IPS DF 6.9 (cell line): ENCODE results near the gene FBXO33.

Experiments used
- DNase-seq: peaks from one replicate; pipeline ENCODE4 v3.0.0-alpha.2; 2013; ENCODE audit warnings: low read depth, low spot score
- H3K27ac ChIP-seq: one replicate; pipeline ENCODE4 v1.5.1; 2013; ENCODE audit warnings: low read length, control low read depth
- H3K27me3 ChIP-seq: 2 replicates; pipeline ENCODE4 v1.6.1; 2013; ENCODE audit warnings: mild to moderate bottlenecking, low read length; ENCODE audit not compliant: control insufficient read depth, insufficient read depth
- H3K36me3 ChIP-seq: 2 replicates; pipeline ENCODE4 v1.6.1; 2013; ENCODE audit warnings: low read length; ENCODE audit not compliant: control insufficient read depth, insufficient read depth
- H3K4me1 ChIP-seq: 2 replicates; pipeline ENCODE4 v1.6.1; 2013; ENCODE audit warnings: low read length; ENCODE audit not compliant: control insufficient read depth, insufficient read depth
- H3K4me3 ChIP-seq: 2 replicates; pipeline ENCODE4 v1.5.1; 2013; ENCODE audit warnings: mild to moderate bottlenecking, low read length
- H3K9me3 ChIP-seq: 2 replicates; pipeline ENCODE4 v1.6.1; 2013; ENCODE audit warnings: low read length, inconsistent platforms; ENCODE audit not compliant: control insufficient read depth, insufficient read depth
- WGBS: extraction: QIAGEN DNeasy Blood & Tissue Kit; methylation state at CpG from one replicate; pipeline ENCODE4 v1.1.7; 2013; ENCODE audit warnings: mixed read lengths, missing lambda C conversion rate; ENCODE audit not compliant: insufficient read length, insufficient coverage; 5-methylcytosine and 5-hydroxymethylcytosine counted together

Gene FBXO33

GRCh38 chr14:39447175-39447661 lies 15.0 kb upstream of the FBXO33 start:
- Histone ChIP-seq H3K4me3 (no peak overlapping the region), H3K36me3 (no peaks in the 10 kb centered on the region), H3K9me3 (no peaks in the 10 kb centered on the region), H3K27ac (no peak overlapping the region), H3K27me3 (no peaks in the 10 kb centered on the region), H3K4me1 (no peaks in the 10 kb centered on the region)
- DNase-seq = no peak
- no CpG with 5 or more reads among the region's 4 CpGs for WGBS

- H3K36me3 ChIP-seq = peaks cover 1% of the 10 kb centered on the region; the same call in 1 of the 2 replicates
- no CpG with 5 or more reads among the region's 1 CpG for WGBS
- H3K27ac ChIP-seq = no peak overlapping the region
- no peaks in the 10 kb centered on the region for H3K27me3 ChIP-seq
- no peaks in the 10 kb centered on the region for H3K4me1 ChIP-seq
- no peak for DNase-seq
- H3K9me3 ChIP-seq = peaks cover 1% of the 10 kb centered on the region; the same call in 1 of the 2 replicates
- H3K4me3 ChIP-seq = no peak overlapping the region
These were observed 14.0 kb upstream of the FBXO33 start for GRCh38 chr14:39446131-39446744.

- Histone ChIP-seq H3K9me3 (peaks cover 1% of the 10 kb centered on the region; the same call in 1 of the 2 replicates), H3K4me1 (no peaks in the 10 kb centered on the region), H3K36me3 (peaks cover 4% of the 10 kb centered on the region; the same call in 1 of the 2 replicates), H3K4me3 (no peak overlapping the region), H3K27me3 (no peaks in the 10 kb centered on the region), H3K27ac (no peak overlapping the region)
- DNase-seq = no peak
- WGBS = no CpG with 5 or more reads among the region's 14 CpGs
These were observed 10.1 kb upstream of the FBXO33 start for GRCh38 chr14:39442293-39442692.

GRCh38 chr14:39441805-39442204 lies 9.6 kb upstream of the FBXO33 start:
- Histone ChIP-seq H3K4me3 (no peak overlapping the region), H3K36me3 (peaks cover 4% of the 10 kb centered on the region; the same call in 1 of the 2 replicates), H3K4me1 (no peaks in the 10 kb centered on the region), H3K9me3 (peaks cover 1% of the 10 kb centered on the region; the same call in 1 of the 2 replicates), H3K27me3 (no peaks in the 10 kb centered on the region), H3K27ac (no peak overlapping the region)
- no peak for DNase-seq
- WGBS = no CpG with 5 or more reads among the region's 6 CpGs

- DNase-seq = no peak
- Histone ChIP-seq H3K36me3 (peaks cover 4% of the 10 kb centered on the region; the same call in 1 of the 2 replicates), H3K27me3 (no peaks in the 10 kb centered on the region), H3K9me3 (peaks cover 1% of the 10 kb centered on the region; the same call in 1 of the 2 replicates), H3K4me1 (no peaks in the 10 kb centered on the region), H3K4me3 (no peak overlapping the region), H3K27ac (no peak overlapping the region)
- no CpG with 5 or more reads among the region's 5 CpGs for WGBS
These were observed 8.7 kb upstream of the FBXO33 start for GRCh38 chr14:39440975-39441374.

- Histone ChIP-seq H3K27ac (no peak overlapping the region), H3K4me3 (no peak overlapping the region), H3K27me3 (no peaks in the 10 kb centered on the region), H3K4me1 (peaks cover 1% of the 10 kb centered on the region; the same call in 1 of the 2 replicates), H3K9me3 (no peaks in the 10 kb centered on the region), H3K36me3 (no peaks in the 10 kb centered on the region)
- no peak for DNase-seq
- no CpG with 5 or more reads among the region's 6 CpGs for WGBS
These were observed 3.0 kb upstream of the FBXO33 start for GRCh38 chr14:39435241-39435640.

- H3K9me3 ChIP-seq = no peaks in the 10 kb centered on the region
- peaks cover 1% of the 10 kb centered on the region; the same call in 1 of the 2 replicates for H3K4me1 ChIP-seq
- H3K27ac ChIP-seq = no peak overlapping the region
- H3K36me3 ChIP-seq = no peaks in the 10 kb centered on the region
- WGBS = no CpG with 5 or more reads among the region's 2 CpGs
- H3K4me3 ChIP-seq = no peak overlapping the region
- H3K27me3 ChIP-seq = no peaks in the 10 kb centered on the region
- no peak for DNase-seq
These were observed 2.2 kb upstream of the FBXO33 start for GRCh38 chr14:39434401-39434800.

GRCh38 chr14:39433452-39433813 lies 1.2 kb upstream of the FBXO33 start:
- Histone ChIP-seq H3K9me3 (no peaks in the 10 kb centered on the region), H3K36me3 (no peaks in the 10 kb centered on the region), H3K4me3 (peak overlapping the region; percentile 74; the same call in 1 of the 2 replicates), H3K27me3 (no peaks in the 10 kb centered on the region), H3K4me1 (peaks cover 1% of the 10 kb centered on the region; the same call in 1 of the 2 replicates), H3K27ac (no peak overlapping the region)
- no peak for DNase-seq
- no CpG with 5 or more reads among the region's 8 CpGs for WGBS

GRCh38 chr14:39432619-39433451 lies 602 bp upstream of the FBXO33 start:
- H3K4me3 ChIP-seq = peak overlapping the region; percentile 74; the same call in 1 of the 2 replicates
- H3K36me3 ChIP-seq = no peaks in the 10 kb centered on the region
- no peaks in the 10 kb centered on the region for H3K27me3 ChIP-seq
- DNase-seq = peak; percentile 57
- no peaks in the 10 kb centered on the region for H3K9me3 ChIP-seq
- H3K4me1 ChIP-seq = peaks cover 1% of the 10 kb centered on the region; the same call in 1 of the 2 replicates
- no CpG with 5 or more reads among the region's 38 CpGs for WGBS
- no peak overlapping the region for H3K27ac ChIP-seq

- WGBS = no CpG with 5 or more reads among the region's 81 CpGs
- no peaks in the 10 kb centered on the region for H3K36me3 ChIP-seq
- no peak overlapping the region for H3K27ac ChIP-seq
- peak overlapping the region; percentile 84 for H3K4me3 ChIP-seq
- no peaks in the 10 kb centered on the region for H3K9me3 ChIP-seq
- no peak for DNase-seq
- no peaks in the 10 kb centered on the region for H3K27me3 ChIP-seq
- peaks cover 1% of the 10 kb centered on the region; the same call in 1 of the 2 replicates for H3K4me1 ChIP-seq
These were observed 636 bp downstream of the FBXO33 start for GRCh38 chr14:39431416-39432178.
